ENCODE data around the gene MANSC4.

DNA sequence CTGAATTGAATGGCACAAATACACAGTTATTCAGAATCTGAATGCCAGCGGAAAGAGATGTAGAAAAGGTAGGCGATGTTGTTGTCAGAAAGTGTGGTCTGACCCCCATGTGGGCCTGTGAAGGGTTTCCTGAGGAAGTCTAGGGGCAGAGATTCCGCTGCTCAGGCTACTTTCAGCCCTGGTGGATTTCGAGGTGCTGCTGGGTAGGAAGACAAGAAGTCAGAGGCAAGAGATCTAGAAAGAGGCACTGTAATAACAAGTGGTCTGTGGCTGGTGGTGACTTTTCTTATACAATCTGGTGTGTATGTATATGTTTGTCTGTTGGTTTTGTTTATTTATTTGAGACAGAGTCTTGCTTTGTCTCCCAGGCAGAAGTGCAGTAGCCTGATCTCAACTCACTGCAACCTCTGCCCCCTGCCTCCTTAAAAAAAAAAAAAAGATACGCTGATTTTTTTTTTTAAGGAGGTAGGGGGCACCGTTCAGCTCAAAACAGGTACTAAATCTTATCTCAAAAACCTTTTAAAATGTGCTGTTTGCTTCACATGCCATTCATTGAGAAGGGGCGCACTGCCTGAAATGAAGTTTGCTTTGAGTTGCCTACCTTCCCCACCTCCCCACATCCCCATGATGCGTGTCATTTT is 27.1 kb upstream of the MANSC4 start:
- TF ChIP-seq, protein P1, sequence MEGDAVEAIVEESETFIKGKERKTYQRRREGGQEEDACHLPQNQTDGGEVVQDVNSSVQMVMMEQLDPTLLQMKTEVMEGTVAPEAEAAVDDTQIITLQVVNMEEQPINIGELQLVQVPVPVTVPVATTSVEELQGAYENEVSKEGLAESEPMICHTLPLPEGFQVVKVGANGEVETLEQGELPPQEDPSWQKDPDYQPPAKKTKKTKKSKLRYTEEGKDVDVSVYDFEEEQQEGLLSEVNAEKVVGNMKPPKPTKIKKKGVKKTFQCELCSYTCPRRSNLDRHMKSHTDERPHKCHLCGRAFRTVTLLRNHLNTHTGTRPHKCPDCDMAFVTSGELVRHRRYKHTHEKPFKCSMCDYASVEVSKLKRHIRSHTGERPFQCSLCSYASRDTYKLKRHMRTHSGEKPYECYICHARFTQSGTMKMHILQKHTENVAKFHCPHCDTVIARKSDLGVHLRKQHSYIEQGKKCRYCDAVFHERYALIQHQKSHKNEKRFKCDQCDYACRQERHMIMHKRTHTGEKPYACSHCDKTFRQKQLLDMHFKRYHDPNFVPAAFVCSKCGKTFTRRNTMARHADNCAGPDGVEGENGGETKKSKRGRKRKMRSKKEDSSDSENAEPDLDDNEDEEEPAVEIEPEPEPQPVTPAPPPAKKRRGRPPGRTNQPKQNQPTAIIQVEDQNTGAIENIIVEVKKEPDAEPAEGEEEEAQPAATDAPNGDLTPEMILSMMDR (conservative IDR thresholded peaks at IDR 0.05 in 1 of 2, IDR thresholded peaks at IDR 0.05 in 1 of 2; ENCODE audit: extremely low read depth in 1 of 2, insufficient read depth in 1 of 2, low read depth in 1 of 2, low read length in 2 of 2), result no peak
- no peak for TF ChIP-seq EZH2 (IDR thresholded peaks at IDR 0.05; ENCODE audit: borderline replicate concordance, low read length)
